Transverse colon (tissue), 3 donors: ENCODE data around the gene ECHS1.

Source experiments
- POLR2A ChIP-seq: fragments of 450-650 bp; IDR thresholded peaks from one replicate; pipeline ENCODE4 v1.6.1; 2016; ENCODE audit warnings: antibody characterized with exemption, mild to moderate bottlenecking, moderate library complexity
- TF ChIP-seq, protein P1 (sequence below), 5 experiments: fragments of 200-600 bp in 3 of 5; fragments of 450-650 bp in 2 of 5; sonication (generic) in 3 of 5; IDR thresholded peaks; 1 replicate in 2 of 5; 2 replicates in 3 of 5; pipeline ENCODE4 v1.5.1; 2016 to 2017; ENCODE audit warnings: antibody characterized with exemption in 5 of 5, inconsistent platforms in 3 of 5, mild to moderate bottlenecking in 2 of 5, moderate library complexity in 1 of 5

DNA sequence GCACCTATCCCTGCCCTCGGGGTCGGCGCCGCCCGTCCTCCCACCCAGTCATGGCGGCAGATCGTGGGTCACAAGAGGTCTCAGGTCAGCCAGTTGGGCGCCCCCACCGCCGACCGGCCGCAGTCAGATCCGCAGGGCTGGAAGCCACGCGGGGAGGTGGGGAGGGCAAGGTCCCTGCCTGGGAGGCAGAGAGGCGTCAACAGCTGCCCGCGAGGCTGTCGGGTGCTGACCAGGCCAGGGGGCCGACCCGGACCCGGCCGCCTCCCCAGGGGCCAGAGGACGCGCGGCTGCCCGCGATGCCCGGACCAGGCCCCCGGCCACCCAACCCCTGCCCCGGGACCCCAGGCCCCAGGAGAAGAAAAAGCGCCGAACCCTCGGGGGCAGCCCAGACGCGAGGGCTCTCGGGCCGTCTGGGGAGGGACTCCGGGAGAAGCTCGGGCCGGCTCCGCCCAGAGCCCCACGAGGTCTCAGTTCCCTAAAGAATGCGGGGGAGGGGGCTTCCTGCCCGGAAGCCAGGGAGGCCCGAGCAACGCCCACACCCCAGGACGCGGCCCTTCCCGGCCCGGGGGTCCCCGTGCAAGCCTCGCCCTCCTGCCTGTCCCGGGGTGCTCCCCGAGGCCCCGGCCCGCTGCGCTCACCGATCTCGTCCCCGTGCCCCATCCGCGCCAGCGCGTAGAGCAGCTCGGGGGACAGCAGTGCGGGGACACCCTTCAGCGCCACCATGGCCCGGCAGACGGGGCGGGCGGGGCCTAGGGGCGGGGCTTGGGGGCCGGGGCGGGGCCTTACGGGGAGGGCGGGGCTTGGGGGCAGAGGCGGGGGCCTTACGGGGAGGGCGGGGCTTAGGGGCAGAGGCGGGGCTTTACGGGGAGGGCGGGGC is 15.6 kb downstream of the ECHS1 start, which contains the start of gene FUOM:
- no peak for TF ChIP-seq POLR2A
- TF ChIP-seq, protein P1, sequence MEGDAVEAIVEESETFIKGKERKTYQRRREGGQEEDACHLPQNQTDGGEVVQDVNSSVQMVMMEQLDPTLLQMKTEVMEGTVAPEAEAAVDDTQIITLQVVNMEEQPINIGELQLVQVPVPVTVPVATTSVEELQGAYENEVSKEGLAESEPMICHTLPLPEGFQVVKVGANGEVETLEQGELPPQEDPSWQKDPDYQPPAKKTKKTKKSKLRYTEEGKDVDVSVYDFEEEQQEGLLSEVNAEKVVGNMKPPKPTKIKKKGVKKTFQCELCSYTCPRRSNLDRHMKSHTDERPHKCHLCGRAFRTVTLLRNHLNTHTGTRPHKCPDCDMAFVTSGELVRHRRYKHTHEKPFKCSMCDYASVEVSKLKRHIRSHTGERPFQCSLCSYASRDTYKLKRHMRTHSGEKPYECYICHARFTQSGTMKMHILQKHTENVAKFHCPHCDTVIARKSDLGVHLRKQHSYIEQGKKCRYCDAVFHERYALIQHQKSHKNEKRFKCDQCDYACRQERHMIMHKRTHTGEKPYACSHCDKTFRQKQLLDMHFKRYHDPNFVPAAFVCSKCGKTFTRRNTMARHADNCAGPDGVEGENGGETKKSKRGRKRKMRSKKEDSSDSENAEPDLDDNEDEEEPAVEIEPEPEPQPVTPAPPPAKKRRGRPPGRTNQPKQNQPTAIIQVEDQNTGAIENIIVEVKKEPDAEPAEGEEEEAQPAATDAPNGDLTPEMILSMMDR (IDR thresholded peaks at IDR 0.05) = no peak
